Hepatocyte (in vitro differentiated cells): ENCODE measurements around the gene TESMIN. TPM values are rescaled to one million over a fixed set of nuclear protein-coding genes. Genes with fewer than 3 reads are reported as not detected.

Experiments
- DNase-seq: peaks from one replicate; pipeline ENCODE4 v3.0.0-alpha.2; 2016; ENCODE audit warnings: low spot score
- H2AFZ ChIP-seq: fragments of 200-600 bp; sonication (generic); 2 replicates; pipeline ENCODE4 v1.6.0; 2016; ENCODE audit warnings: antibody characterized with exemption, mild to moderate bottlenecking
- H3K27ac ChIP-seq: fragments of 200-600 bp; sonication (generic); 2 replicates; pipeline ENCODE4 v1.5.1; 2016; ENCODE audit warnings: mild to moderate bottlenecking
- H3K27me3 ChIP-seq: fragments of 200-600 bp; sonication (generic); 2 replicates; pipeline ENCODE4 v1.6.1; 2016
- H3K36me3 ChIP-seq: fragments of 200-600 bp; sonication (generic); replicated peaks from 2 replicates; pipeline ENCODE4 v1.5.1; 2016; ENCODE audit warnings: low read depth; ENCODE audit not compliant: insufficient read depth
- H3K4me1 ChIP-seq: fragments of 200-600 bp; sonication (generic); 2 replicates; pipeline ENCODE4 v1.5.1; 2016; ENCODE audit warnings: mild to moderate bottlenecking, moderate library complexity; ENCODE audit not compliant: insufficient read depth
- H3K4me2 ChIP-seq: fragments of 200-600 bp; sonication (generic); 2 replicates; pipeline ENCODE4 v1.6.0; 2016
- H3K4me3 ChIP-seq: fragments of 200-600 bp; sonication (generic); 2 replicates; pipeline ENCODE4 v1.5.1; 2016; ENCODE audit warnings: mild to moderate bottlenecking
- H3K79me2 ChIP-seq: fragments of 200-600 bp; sonication (generic); 2 replicates; pipeline ENCODE4 v1.6.0; 2017; ENCODE audit warnings: mild to moderate bottlenecking
- H3K9me2 ChIP-seq: fragments of 200-600 bp; sonication (generic); replicated peaks from 2 replicates; pipeline ENCODE4 v1.6.0; 2017; ENCODE audit warnings: mild to moderate bottlenecking; ENCODE audit not compliant: insufficient read depth
- H3K9me3 ChIP-seq: fragments of 200-600 bp; sonication (generic); 2 replicates; pipeline ENCODE4 v1.5.1; 2016; ENCODE audit warnings: low read depth, mild to moderate bottlenecking
- H4K20me1 ChIP-seq: fragments of 200-600 bp; sonication (generic); 2 replicates; pipeline ENCODE4 v1.6.0; 2016; ENCODE audit warnings: mild to moderate bottlenecking; ENCODE audit not compliant: insufficient read depth, poor library complexity, severe bottlenecking
- CTCF ChIP-seq: fragments of 200-600 bp; sonication (generic); IDR thresholded peaks from 2 replicates; pipeline ENCODE4 v1.5.1; 2016; ENCODE audit warnings: antibody characterized with exemption, mild to moderate bottlenecking; ENCODE audit not compliant: poor library complexity
- EZH2 ChIP-seq: fragments of 200-600 bp; sonication (generic); IDR thresholded peaks from 2 replicates; pipeline ENCODE4 v1.6.1; 2016; ENCODE audit warnings: antibody characterized with exemption, mild to moderate bottlenecking, borderline replicate concordance
- EZH2phosphoT487 ChIP-seq: fragments of 200-600 bp; sonication (generic); IDR thresholded peaks from one replicate; pipeline ENCODE4 v1.6.1; 2018; ENCODE audit warnings: antibody characterized with exemption, mild to moderate bottlenecking, low read depth, moderate library complexity; ENCODE audit not compliant: unreplicated experiment, severe bottlenecking
- WGBS: methylation state at CpG from one replicate; pipeline ENCODE4 v1.1.6; 2016; ENCODE audit warnings: low lambda C conversion rate; ENCODE audit errors: missing lambda C conversion rate; 5-methylcytosine and 5-hydroxymethylcytosine counted together
- polyA plus RNA-seq: library from polyadenylated mRNA; unstranded; fragments of >200 nt; fragmentation: Nextera tagmentation; extraction: Ambion mirVana; gene quantifications from 2 replicates; pipeline ENCODE4 v1.2.1, GENCODE V29; 2016
- total RNA-seq: library from RNA; depleted of rRNA; stranded (reverse); fragments of >200 nt; gene quantifications from 2 replicates; pipeline ENCODE4 v1.2.3, GENCODE V29; 2014

The TESMIN gene
- total and polyA plus RNA-seq, 2 experiments from 2014 or later: 1.5 to 6.7 TPM

GRCh38 chr11:68695531-68695930 is 55.8 kb downstream of the TESMIN start:
- H3K4me2 ChIP-seq: no peak overlapping the region
- H3K4me1 ChIP-seq: no peaks in the 10 kb centered on the region
- WGBS: 85% methylated on average over 2 of the region's 2 CpGs
- H3K36me3 ChIP-seq: no peaks in the 10 kb centered on the region
- no peak overlapping the region for H3K4me3 ChIP-seq
- no peaks in the 10 kb centered on the region for H3K79me2 ChIP-seq
- H3K27me3 ChIP-seq: peaks cover 9% of the 10 kb centered on the region
- no peak overlapping the region for H2AFZ ChIP-seq
- H3K9me2 ChIP-seq: no peaks in the 10 kb centered on the region
- H4K20me1 ChIP-seq: no peaks in the 10 kb centered on the region
- no peak for DNase-seq
- no peak overlapping the region for H3K27ac ChIP-seq
- no peaks in the 10 kb centered on the region for H3K9me3 ChIP-seq
- TF ChIP-seq CTCF: no peak
- TF ChIP-seq EZH2: no peak
- TF ChIP-seq EZH2phosphoT487: no peak

- no peak for DNase-seq
- Histone ChIP-seq H4K20me1 (no peaks in the 10 kb centered on the region), H3K4me1 (no peaks in the 10 kb centered on the region), H3K36me3 (no peaks in the 10 kb centered on the region), H3K9me2 (no peaks in the 10 kb centered on the region), H3K27ac (no peak overlapping the region), H3K4me3 (no peak overlapping the region), H3K9me3 (no peaks in the 10 kb centered on the region), H3K79me2 (no peaks in the 10 kb centered on the region), H2AFZ (no peak overlapping the region), H3K27me3 (peaks cover 17% of the 10 kb centered on the region), H3K4me2 (no peak overlapping the region)
- TF ChIP-seq EZH2phosphoT487: no peak
- TF ChIP-seq CTCF: no peak
- no peak for TF ChIP-seq EZH2
- WGBS: 74% methylated on average over 5 of the region's 5 CpGs
Observed at GRCh38 chr11:68694431-68695297, 56.7 kb downstream of the TESMIN start.

GRCh38 chr11:68693484-68693882 is 57.8 kb downstream of the TESMIN start:
- Histone ChIP-seq H3K4me1 (no peaks in the 10 kb centered on the region), H3K36me3 (no peaks in the 10 kb centered on the region), H3K4me3 (no peak overlapping the region), H2AFZ (no peak overlapping the region), H3K79me2 (no peaks in the 10 kb centered on the region), H4K20me1 (no peaks in the 10 kb centered on the region), H3K27ac (no peak overlapping the region), H3K27me3 (peaks cover 22% of the 10 kb centered on the region), H3K4me2 (no peak overlapping the region), H3K9me2 (no peaks in the 10 kb centered on the region), H3K9me3 (no peaks in the 10 kb centered on the region)
- no peak for DNase-seq
- TF ChIP-seq EZH2phosphoT487: no peak
- no peak for TF ChIP-seq EZH2
- TF ChIP-seq CTCF: no peak
- 91% methylated on average over 10 of the region's 10 CpGs for WGBS
